ENCODE data around the gene FBXW8.

DNA sequence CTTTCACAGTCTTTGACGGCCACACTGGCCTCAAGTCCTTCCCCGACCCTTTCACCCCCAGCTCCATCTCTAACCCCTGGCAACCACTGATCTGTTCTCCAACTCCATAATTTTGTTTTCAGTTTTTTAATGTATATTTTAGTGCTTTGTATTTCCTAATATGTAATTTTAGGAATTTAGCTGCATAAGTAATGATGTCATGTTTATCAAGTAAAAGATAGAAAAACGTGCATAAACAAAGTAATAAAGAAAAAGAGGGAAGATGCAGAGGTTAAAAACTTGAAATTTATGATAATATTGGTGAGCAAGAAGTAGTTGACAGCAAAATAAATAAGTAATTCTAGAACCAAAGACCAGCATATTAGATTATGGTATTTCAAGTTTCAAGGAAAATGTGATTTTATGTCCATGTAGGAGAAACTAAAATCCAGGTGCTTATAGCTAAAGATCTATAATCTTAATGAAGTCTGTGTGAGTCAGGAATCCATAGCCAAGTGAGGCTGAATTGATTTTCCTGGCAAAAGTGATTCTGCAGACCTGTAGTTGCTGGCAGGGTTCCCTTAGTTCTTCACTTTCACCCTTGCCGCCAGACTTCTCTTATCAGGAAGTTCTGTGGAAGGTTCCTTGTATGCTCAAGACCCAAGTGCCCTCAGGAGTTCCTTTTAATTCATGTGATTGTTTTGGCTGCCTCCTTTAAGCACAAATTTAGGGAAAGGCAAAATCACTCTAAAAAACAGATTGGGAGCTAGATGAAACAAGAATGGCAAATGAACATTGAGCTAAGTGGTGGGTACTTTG, 24.4 kb downstream of the FBXW8 start:
- TF ChIP-seq POLR2A (IDR thresholded peaks at IDR 0.05), result no peak
- TF ChIP-seq, protein P1, sequence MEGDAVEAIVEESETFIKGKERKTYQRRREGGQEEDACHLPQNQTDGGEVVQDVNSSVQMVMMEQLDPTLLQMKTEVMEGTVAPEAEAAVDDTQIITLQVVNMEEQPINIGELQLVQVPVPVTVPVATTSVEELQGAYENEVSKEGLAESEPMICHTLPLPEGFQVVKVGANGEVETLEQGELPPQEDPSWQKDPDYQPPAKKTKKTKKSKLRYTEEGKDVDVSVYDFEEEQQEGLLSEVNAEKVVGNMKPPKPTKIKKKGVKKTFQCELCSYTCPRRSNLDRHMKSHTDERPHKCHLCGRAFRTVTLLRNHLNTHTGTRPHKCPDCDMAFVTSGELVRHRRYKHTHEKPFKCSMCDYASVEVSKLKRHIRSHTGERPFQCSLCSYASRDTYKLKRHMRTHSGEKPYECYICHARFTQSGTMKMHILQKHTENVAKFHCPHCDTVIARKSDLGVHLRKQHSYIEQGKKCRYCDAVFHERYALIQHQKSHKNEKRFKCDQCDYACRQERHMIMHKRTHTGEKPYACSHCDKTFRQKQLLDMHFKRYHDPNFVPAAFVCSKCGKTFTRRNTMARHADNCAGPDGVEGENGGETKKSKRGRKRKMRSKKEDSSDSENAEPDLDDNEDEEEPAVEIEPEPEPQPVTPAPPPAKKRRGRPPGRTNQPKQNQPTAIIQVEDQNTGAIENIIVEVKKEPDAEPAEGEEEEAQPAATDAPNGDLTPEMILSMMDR (IDR thresholded peaks at IDR 0.05), result no peak

Measured in transverse colon (tissue), 3 donors.